ENCODE results near the gene SNX5.

- TF ChIP-seq POLR2AphosphoS5 (IDR thresholded peaks at IDR 0.05; ENCODE audit: borderline replicate concordance, low read depth, low read length) (no peak), EZH2 (IDR thresholded peaks at IDR 0.05) (no peak), FOXP2 (optimal IDR thresholded peaks at IDR 0.05; ENCODE audit: control extremely low read depth, extremely low read length, insufficient read depth) (no peak)
These were observed 787 bp upstream of the SNX5 start for GRCh38 chr20:17969278-17969883.

All from SK-N-MC (cell line).